Endometrial microvascular endothelial cells (primary cell): ENCODE measurements around the gene OR1J1. TPM values are rescaled to one million over a fixed set of nuclear protein-coding genes. Genes with fewer than 3 reads are reported as not detected.

Experiments used
- in situ Hi-C: cut with HindIII; loops from 2 replicates; pipeline ENCODE4 v1.10.0; 2017; ENCODE audit warnings: low sequenced_read_pairs, low pct_unique_long_range_greater_than_20kb; ENCODE audit errors: inconsistent ontology term
- total RNA-seq: library from RNA; depleted of rRNA; stranded (reverse); fragments of >200 nt; gene quantifications from one replicate; pipeline ENCODE4 v1.2.3, GENCODE V29; 2015; ENCODE audit errors: inconsistent ontology term

The OR1J1 gene
- not detected for total RNA-seq

- in situ Hi-C loops: no loop called here
Measured at GRCh38 chr9:122477826-122478225, at the start of gene OR1J1. Gene OR1J1 (minus strand): TSS chr9:122477926. CDS start chr9:122477926, 0 bp downstream.

- in situ Hi-C loops: no loop called here
Measured at GRCh38 chr9:122527193-122527592, 49.5 kb upstream of the OR1J1 start, which contains the start of gene OR1N1. Gene OR1N1 (minus strand): TSS chr9:122527293. CDS start chr9:122527293, 0 bp downstream.

GRCh38 chr9:122526602-122527001 is 48.9 kb upstream of the OR1J1 start:
- in situ Hi-C loops: no loop called here

GRCh38 chr9:122519376-122519775 is 41.6 kb upstream of the OR1J1 start:
- in situ Hi-C loops: no loop called here

GRCh38 chr9:122518841-122519240 is 41.1 kb upstream of the OR1J1 start, which contains the start of gene OR1J4:
Gene OR1J4 (plus strand): TSS chr9:122519141. CDS start chr9:122519141, 0 bp downstream.
- in situ Hi-C loops: no loop called here

GRCh38 chr9:122518226-122518625 is 40.5 kb upstream of the OR1J1 start:
- in situ Hi-C loops: no loop called here

- in situ Hi-C loops: no loop called here
Measured at GRCh38 chr9:122510502-122510901, 32.8 kb upstream of the OR1J1 start, which contains the start of gene OR1J2. Gene OR1J2 (plus strand): TSS chr9:122510802. CDS start chr9:122510802, 0 bp downstream.

- in situ Hi-C loops: no loop called here
Measured at GRCh38 chr9:122506964-122507363, 29.2 kb upstream of the OR1J1 start.

GRCh38 chr9:122498883-122499288 is 21.2 kb upstream of the OR1J1 start:
- in situ Hi-C loops: no loop called here

- in situ Hi-C loops: no loop called here
Measured at GRCh38 chr9:122479062-122479461, 1.3 kb upstream of the OR1J1 start.

- in situ Hi-C loops: no loop called here
Measured at GRCh38 chr9:122477346-122477745, 380 bp downstream of the OR1J1 start.

GRCh38 chr9:122475717-122476116 is 2.0 kb downstream of the OR1J1 start:
- in situ Hi-C loops: no loop called here

GRCh38 chr9:122474561-122474960 is 3.2 kb downstream of the OR1J1 start:
- in situ Hi-C loops: loop anchor here (25.0 kb wide), 1 partner anchor 338 kb away; the partner anchor contains the start of gene OR1K1

GRCh38 chr9:122468735-122469134 is 9.0 kb downstream of the OR1J1 start:
- in situ Hi-C loops: loop anchor here (25.0 kb wide), 1 partner anchor 344 kb away; the partner anchor contains the start of gene OR1K1

GRCh38 chr9:122466456-122466855 is 11.3 kb downstream of the OR1J1 start:
- in situ Hi-C loops: loop anchor here (25.0 kb wide), 1 partner anchor 346 kb away; the partner anchor contains the start of gene OR1K1

GRCh38 chr9:122464633-122465567 is 12.8 kb downstream of the OR1J1 start:
- in situ Hi-C loops: loop anchor here (25.0 kb wide), 1 partner anchor 347 kb away; the partner anchor contains the start of gene OR1K1

- in situ Hi-C loops: loop anchor here (25.0 kb wide), 1 partner anchor 348 kb away; the partner anchor contains the start of gene OR1K1
Measured at GRCh38 chr9:122463828-122464632, 13.7 kb downstream of the OR1J1 start.

GRCh38 chr9:122457787-122458186 is 19.9 kb downstream of the OR1J1 start:
- in situ Hi-C loops: loop anchor here (25.0 kb wide), 1 partner anchor 355 kb away; the partner anchor contains the start of gene OR1K1

- in situ Hi-C loops: loop anchor here (25.0 kb wide), 1 partner anchor 356 kb away; the partner anchor contains the start of gene OR1K1
Measured at GRCh38 chr9:122456123-122456522, 21.6 kb downstream of the OR1J1 start.
